SK-N-SH treated with all-trans-retinoic acid at 6 μM for 48 hours (cell line): ENCODE data around the gene MARVELD3.

ENCODE experiments used
- ESRRG ChIP-seq: fragments of 250-450 bp; sonication (Bioruptor Pico); IDR thresholded peaks from 2 replicates; pipeline ENCODE4 v1.6.1; 2021; ENCODE audit warnings: mild to moderate bottlenecking
- PPARA ChIP-seq: fragments of 250-450 bp; sonication (Bioruptor Pico); IDR thresholded peaks from 2 replicates; pipeline ENCODE4 v1.5.0; 2020; ENCODE audit warnings: mild to moderate bottlenecking, borderline replicate concordance
- ZNF70 ChIP-seq: fragments of 450-650 bp; formaldehyde crosslinking; IDR thresholded peaks from 2 replicates; pipeline ENCODE4 v1.5.0; 2020; ENCODE audit warnings: mild to moderate bottlenecking, moderate library complexity

- no peak for TF ChIP-seq ESRRG (CRISPR knock-in tag)
- no peak for TF ChIP-seq ZNF70 (CRISPR knock-in tag)
- TF ChIP-seq PPARA (CRISPR knock-in tag): no peak
Measured at GRCh38 chr16:71649704-71650103, 23.7 kb downstream of the MARVELD3 start.
